ENCODE data around the gene SLC23A3.

- TF ChIP-seq CTCF (conservative IDR thresholded peaks at IDR 0.05; ENCODE audit: low read depth, low read length) (no peak), EZH2 (IDR thresholded peaks at IDR 0.05; ENCODE audit: borderline replicate concordance, low read depth, low read length, poor library complexity, severe bottlenecking) (no peak)
Observed at GRCh38 chr2:219125886-219126270, 44.0 kb downstream of the SLC23A3 start.
